ENCODE results near the gene BOD1.

- TF ChIP-seq CTCF (IDR thresholded peaks at IDR 0.05) (no peak), POLR2A (IDR thresholded peaks at IDR 0.05) (no peak)
Observed at GRCh38 chr5:173582216-173583111, 34.0 kb downstream of the BOD1 start.
